ENCODE data around the gene RENBP. TPM values are rescaled to one million over a fixed set of nuclear protein-coding genes. Genes with fewer than 3 reads are reported as not detected.

RENBP gene
- total RNA-seq, 2 experiments from 2014 or later, result 8.6 to 9.3 TPM

DNA sequence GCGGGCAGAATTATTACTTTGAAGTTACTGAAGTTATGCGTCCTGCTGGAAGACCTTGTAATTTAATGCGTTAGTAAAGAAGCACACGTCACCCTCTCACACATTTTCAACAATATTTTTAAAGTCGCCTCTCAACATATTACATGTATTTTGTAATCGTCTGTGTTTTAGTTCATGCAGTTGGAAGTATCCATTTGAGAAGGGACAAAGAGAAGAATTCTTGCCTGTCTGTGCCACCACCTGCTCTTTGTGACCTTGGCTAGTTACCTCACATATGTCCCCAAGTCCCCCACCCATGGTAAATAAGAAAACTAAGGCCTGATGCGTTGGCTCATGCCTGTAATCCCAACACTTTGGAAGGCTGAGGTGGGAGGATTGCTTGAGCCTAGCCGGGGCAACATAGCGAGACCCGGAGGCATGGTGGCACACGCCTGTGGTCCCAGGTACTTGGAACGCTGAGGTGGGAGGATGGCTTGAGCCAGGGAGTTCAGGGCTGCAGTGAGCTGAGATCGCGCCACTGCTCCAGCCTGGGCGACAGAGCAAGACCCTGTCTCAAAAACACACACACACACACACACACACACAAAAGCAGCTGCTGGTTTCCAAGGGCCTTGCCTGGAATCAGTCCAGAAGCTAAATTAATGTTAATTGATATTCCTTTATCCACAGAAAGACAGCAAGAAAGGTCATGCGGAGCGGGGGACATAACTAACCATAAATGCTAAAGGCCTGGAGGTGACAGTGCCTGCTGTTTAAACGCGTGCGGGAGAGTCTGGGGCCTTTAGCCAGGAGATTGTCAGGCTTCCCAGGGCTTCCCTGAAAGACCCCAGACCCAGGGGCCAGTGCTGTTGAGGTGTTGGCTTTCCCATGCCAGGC is 28.9 kb upstream of the RENBP start:
- TF ChIP-seq, protein P1, sequence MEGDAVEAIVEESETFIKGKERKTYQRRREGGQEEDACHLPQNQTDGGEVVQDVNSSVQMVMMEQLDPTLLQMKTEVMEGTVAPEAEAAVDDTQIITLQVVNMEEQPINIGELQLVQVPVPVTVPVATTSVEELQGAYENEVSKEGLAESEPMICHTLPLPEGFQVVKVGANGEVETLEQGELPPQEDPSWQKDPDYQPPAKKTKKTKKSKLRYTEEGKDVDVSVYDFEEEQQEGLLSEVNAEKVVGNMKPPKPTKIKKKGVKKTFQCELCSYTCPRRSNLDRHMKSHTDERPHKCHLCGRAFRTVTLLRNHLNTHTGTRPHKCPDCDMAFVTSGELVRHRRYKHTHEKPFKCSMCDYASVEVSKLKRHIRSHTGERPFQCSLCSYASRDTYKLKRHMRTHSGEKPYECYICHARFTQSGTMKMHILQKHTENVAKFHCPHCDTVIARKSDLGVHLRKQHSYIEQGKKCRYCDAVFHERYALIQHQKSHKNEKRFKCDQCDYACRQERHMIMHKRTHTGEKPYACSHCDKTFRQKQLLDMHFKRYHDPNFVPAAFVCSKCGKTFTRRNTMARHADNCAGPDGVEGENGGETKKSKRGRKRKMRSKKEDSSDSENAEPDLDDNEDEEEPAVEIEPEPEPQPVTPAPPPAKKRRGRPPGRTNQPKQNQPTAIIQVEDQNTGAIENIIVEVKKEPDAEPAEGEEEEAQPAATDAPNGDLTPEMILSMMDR (IDR thresholded peaks at IDR 0.05), result no peak
- Histone ChIP-seq H3K9me3 (ENCODE audit: control insufficient read depth in 1 of 2, insufficient read depth in 1 of 2, low read length in 2 of 2) (no peaks in the 10 kb centered on the region), H3K27me3 (ENCODE audit: control insufficient read depth in 1 of 2, insufficient read depth in 2 of 2, low read length in 2 of 2) (no peaks in the 10 kb centered on the region), H3K27ac (ENCODE audit: low read depth in 1 of 2, low read length in 2 of 2) (peak overlapping the region; percentile 64 to 70), H3K4me3 (ENCODE audit: low read length) (peak overlapping the region; percentile 68), H3K4me1 (ENCODE audit: insufficient read depth, low read length) (peaks cover 40% of the 10 kb centered on the region), H3K36me3 (ENCODE audit: insufficient read depth, low read length) (no peaks in the 10 kb centered on the region)
- Mint-ChIP-seq H3K4me1 (ENCODE audit: low read depth) (peaks cover 32% of the 10 kb centered on the region), H3K36me3 (ENCODE audit: low read depth) (peaks cover 19% of the 10 kb centered on the region), H3K27ac (peak overlapping the region; percentile 98), H3K27me3 (no peaks in the 10 kb centered on the region), H3K9me3 (no peaks in the 10 kb centered on the region), H3K4me3 (peak overlapping the region; percentile 86)
- DNase-seq (peak in 2 of 14 experiments; percentile 19 to 27), ATAC-seq (ENCODE audit: poor library complexity) (peak; percentile 1)
- ChIA-PET CTCF (interaction anchor here (0.6 to 1.0 kb wide), 3 partner anchors 9 to 40 kb away, joined by 3 read pairs; no protein-coding TSS in a partner anchor), POLR2A (interaction anchor here (1.1 to 4.2 kb wide), 3 partner anchors 8 to 398 kb away, joined by 3 to 54 read pairs (median 26); no protein-coding TSS in a partner anchor)
- intact Hi-C loops (cut with DNase I, micrococcal nuclease), result loop anchor here in 1 of 2 experiments (1.0 kb wide), 1 partner anchor 8 kb away; no protein-coding TSS in a partner anchor

DNA sequence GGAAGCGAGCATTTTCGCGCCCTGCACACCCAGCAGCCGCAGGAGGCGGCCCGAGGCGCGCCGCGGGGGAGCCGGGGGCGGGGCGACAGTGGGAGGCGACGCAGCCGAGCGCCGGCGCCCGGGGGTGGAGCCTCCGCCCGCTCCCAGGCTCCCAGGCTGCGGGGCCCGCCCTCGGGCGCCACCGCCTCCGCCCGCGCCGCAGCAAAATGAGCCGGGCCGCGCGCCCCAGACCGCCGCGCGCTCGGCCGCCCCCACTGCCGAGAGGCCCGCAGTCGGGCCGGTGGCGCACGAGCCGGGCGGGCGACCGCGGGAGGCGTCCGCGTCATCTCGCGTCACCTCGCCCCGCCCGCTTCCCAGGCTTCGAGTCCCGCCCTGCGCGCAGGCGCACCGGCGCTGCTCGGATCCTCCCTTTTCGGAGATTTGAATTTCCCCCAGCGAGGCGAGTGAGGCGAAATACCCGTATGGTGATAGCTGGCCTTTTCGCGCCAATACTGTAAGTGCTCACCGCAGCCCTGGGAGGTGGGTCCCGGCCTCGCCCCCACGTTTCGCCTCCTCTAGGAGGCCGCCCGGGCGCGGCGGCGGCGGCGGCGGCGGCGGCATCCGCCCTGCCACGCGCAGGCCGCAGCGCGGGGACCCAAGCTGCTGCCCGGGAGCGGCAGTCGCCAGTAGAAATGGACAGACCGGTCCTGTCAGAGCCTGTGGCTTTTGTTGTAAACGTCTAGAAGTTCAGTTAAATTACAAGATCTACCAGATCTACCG is 28.1 kb upstream of the RENBP start, which contains the start of gene TMEM187:
Gene TMEM187, plus strand, starts transcription at position 387 of the 759 bp plus-strand sequence. CDS start 9,309 bp downstream, outside the sequence.
- Histone ChIP-seq H3K27ac (ENCODE audit: low read depth in 1 of 2, low read length in 2 of 2) (peak within 1 kb of the TSS; percentile 98 to 99), H3K9me3 (ENCODE audit: control insufficient read depth in 1 of 2, insufficient read depth in 1 of 2, low read length in 2 of 2) (no peaks in the 10 kb centered on the region), H3K4me3 (ENCODE audit: low read length) (peak within 1 kb of the TSS; percentile 96), H3K36me3 (ENCODE audit: insufficient read depth, low read length) (no peaks in the 10 kb centered on the region), H3K4me1 (ENCODE audit: insufficient read depth, low read length) (peaks cover 48% of the 10 kb centered on the region), H3K27me3 (ENCODE audit: control insufficient read depth in 1 of 2, insufficient read depth in 2 of 2, low read length in 2 of 2) (no peaks in the 10 kb centered on the region)
- intact Hi-C loops (cut with DNase I, micrococcal nuclease), result loop anchor here in 1 of 2 experiments (1.0 kb wide), 1 partner anchor 9 kb away; no protein-coding TSS in a partner anchor
- peaks cover 40% of the 10 kb centered on the region for H3K4me1 Mint-ChIP-seq (ENCODE audit: low read depth)
- TF ChIP-seq, protein P1 (IDR thresholded peaks at IDR 0.05), result no peak
- H3K27me3 Mint-ChIP-seq, result no peaks in the 10 kb centered on the region
- ATAC-seq (ENCODE audit: poor library complexity) (peak; percentile 50), DNase-seq (peak; percentile 69 to 94 (median 82))
- ChIA-PET POLR2A (interaction anchor here (1.1 to 6.6 kb wide), 10 partner anchors 8 to 1031 kb away, joined by 3 to 163 read pairs (median 9); partner anchors contain the start of genes ARHGAP4, IRAK1 and RPL10), CTCF (no interaction called here)
- H3K36me3 Mint-ChIP-seq (ENCODE audit: low read depth), result peaks cover 28% of the 10 kb centered on the region
- H3K9me3 Mint-ChIP-seq, result no peaks in the 10 kb centered on the region
- H3K27ac Mint-ChIP-seq, result peak within 1 kb of the TSS; percentile 98
- H3K4me3 Mint-ChIP-seq, result peak within 1 kb of the TSS; percentile 100

Measured in CD4-positive, alpha-beta T cell (primary cell).